HG02970 (cell line): ENCODE results near the gene MAN1C1.
"Not testable (repeated sequence)": the region's sequence is repeated elsewhere in the genome, so short reads cannot be mapped to it uniquely, and the experiment has no call there.

Source experiments
- ATAC-seq: cut with Tn5 transposase; IDR thresholded peaks from one replicate; pipeline ENCODE4 v1.9.1; 2021; ENCODE audit warnings: mild to moderate bottlenecking, moderate library complexity, moderate number of reproducible peaks; ENCODE audit not compliant: unreplicated experiment, low FRiP score

The MAN1C1 gene

GRCh38 chr1:25691211-25691610, 74.6 kb downstream of the MAN1C1 start:
- no peak for ATAC-seq

- ATAC-seq = no peak
Observed at GRCh38 chr1:25692560-25692959, 76.0 kb downstream of the MAN1C1 start.

GRCh38 chr1:25694167-25695007, 77.8 kb downstream of the MAN1C1 start:
- ATAC-seq = no peak

GRCh38 chr1:25695090-25695770, 78.6 kb downstream of the MAN1C1 start:
- ATAC-seq = no peak

- ATAC-seq = no peak
Observed at GRCh38 chr1:25695771-25696311, 79.2 kb downstream of the MAN1C1 start.

- ATAC-seq = not testable (repeated sequence)
Observed at GRCh38 chr1:25696643-25697042, 80.1 kb downstream of the MAN1C1 start.

GRCh38 chr1:25697435-25698217, 81.0 kb downstream of the MAN1C1 start:
- no peak for ATAC-seq

GRCh38 chr1:25698252-25698651, 81.7 kb downstream of the MAN1C1 start:
- ATAC-seq = no peak

GRCh38 chr1:25699059-25699458, 82.5 kb downstream of the MAN1C1 start:
- ATAC-seq = not testable (repeated sequence)

- no peak for ATAC-seq
Observed at GRCh38 chr1:25699500-25700143, 83.0 kb downstream of the MAN1C1 start.

- ATAC-seq = no peak
Observed at GRCh38 chr1:25700144-25700523, 83.5 kb downstream of the MAN1C1 start.

GRCh38 chr1:25700626-25701025, 84.0 kb downstream of the MAN1C1 start:
- ATAC-seq = no peak

- no peak for ATAC-seq
Observed at GRCh38 chr1:25701030-25701785, 84.6 kb downstream of the MAN1C1 start.

GRCh38 chr1:25702101-25702775, 85.6 kb downstream of the MAN1C1 start:
- no peak for ATAC-seq

- ATAC-seq = no peak
Observed at GRCh38 chr1:25703041-25703440, 86.5 kb downstream of the MAN1C1 start.

- ATAC-seq = no peak
Observed at GRCh38 chr1:25703671-25704266, 87.2 kb downstream of the MAN1C1 start.

- no peak for ATAC-seq
Observed at GRCh38 chr1:25704267-25704691, 87.7 kb downstream of the MAN1C1 start.

GRCh38 chr1:25705699-25706098, 89.1 kb downstream of the MAN1C1 start:
- no peak for ATAC-seq
